Measurements from ENCODE around the gene ELMO1.
"Not testable (repeated sequence)": the region's sequence is repeated elsewhere in the genome, so short reads cannot be mapped to it uniquely, and the experiment has no call there.

Gene ELMO1

GRCh38 chr7:36994456-36995112 is 454.1 kb downstream of the ELMO1 start:
- no peak for DNase-seq

- peak; percentile 38 for DNase-seq
These were observed 461.5 kb downstream of the ELMO1 start for GRCh38 chr7:36986948-36987724.

- DNase-seq = peak; percentile 76
These were observed 462.1 kb downstream of the ELMO1 start for GRCh38 chr7:36986511-36986933.

- peak; percentile 88 for DNase-seq
These were observed 462.7 kb downstream of the ELMO1 start for GRCh38 chr7:36985866-36986400.

GRCh38 chr7:36985316-36985715 is 463.3 kb downstream of the ELMO1 start:
- peak; percentile 65 for DNase-seq

- DNase-seq = peak; percentile 70
These were observed 463.9 kb downstream of the ELMO1 start for GRCh38 chr7:36984710-36985312.

- DNase-seq = peak; percentile 68
These were observed 464.6 kb downstream of the ELMO1 start for GRCh38 chr7:36984041-36984521.

GRCh38 chr7:36982766-36983165 is 465.9 kb downstream of the ELMO1 start:
- no peak for DNase-seq

- DNase-seq = no peak
These were observed 468.8 kb downstream of the ELMO1 start for GRCh38 chr7:36979810-36980248.

GRCh38 chr7:36978461-36978860 is 470.2 kb downstream of the ELMO1 start:
- no peak for DNase-seq

GRCh38 chr7:36977878-36978277 is 470.8 kb downstream of the ELMO1 start:
- DNase-seq = no peak

GRCh38 chr7:36973534-36973933 is 475.1 kb downstream of the ELMO1 start:
- DNase-seq = not testable (repeated sequence)

GRCh38 chr7:36972140-36972518 is 476.5 kb downstream of the ELMO1 start:
- no peak for DNase-seq

- DNase-seq = no peak
These were observed 477.0 kb downstream of the ELMO1 start for GRCh38 chr7:36971515-36972139.

GRCh38 chr7:36970551-36971514 is 477.8 kb downstream of the ELMO1 start:
- DNase-seq = no peak

GRCh38 chr7:36969376-36969775 is 479.3 kb downstream of the ELMO1 start:
- DNase-seq = no peak

- DNase-seq = no peak
These were observed 481.3 kb downstream of the ELMO1 start for GRCh38 chr7:36967387-36967786.

- DNase-seq = no peak
These were observed 482.0 kb downstream of the ELMO1 start for GRCh38 chr7:36966636-36967035.

GRCh38 chr7:36966039-36966438 is 482.6 kb downstream of the ELMO1 start:
- no peak for DNase-seq

- DNase-seq = no peak
These were observed 483.0 kb downstream of the ELMO1 start for GRCh38 chr7:36965625-36966024.

- no peak for DNase-seq
These were observed 484.4 kb downstream of the ELMO1 start for GRCh38 chr7:36964297-36964696.

- DNase-seq = no peak
These were observed 486.3 kb downstream of the ELMO1 start for GRCh38 chr7:36962367-36962766.
